IPS-11a (cell line): ENCODE data around the gene MED13L.

Experiments used
- H3K4me3 ChIP-seq: one replicate; pipeline ENCODE4 v1.5.1; 2013; ENCODE audit warnings: low read depth, low read length, control low read depth

MED13L gene

DNA sequence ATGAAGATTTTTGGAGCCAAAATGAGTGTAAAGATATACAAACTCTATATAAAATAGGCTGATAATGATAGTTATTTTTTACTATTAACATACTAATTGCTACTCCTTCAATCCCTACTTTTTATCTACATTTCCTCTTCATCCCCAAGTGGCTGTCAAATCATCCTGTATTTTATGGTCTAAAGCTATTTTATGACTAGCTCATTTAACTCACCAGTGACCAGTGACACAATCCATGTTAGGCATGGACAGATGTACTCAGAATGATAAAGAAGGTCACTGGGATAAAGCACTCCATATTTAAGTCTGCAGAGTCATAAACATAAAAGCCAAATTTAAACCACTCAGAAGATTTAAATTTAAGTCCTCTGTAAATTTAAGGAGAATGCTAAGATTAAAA is 183.0 kb downstream of the MED13L start:
- H3K4me3 ChIP-seq: no peak overlapping the region

DNA sequence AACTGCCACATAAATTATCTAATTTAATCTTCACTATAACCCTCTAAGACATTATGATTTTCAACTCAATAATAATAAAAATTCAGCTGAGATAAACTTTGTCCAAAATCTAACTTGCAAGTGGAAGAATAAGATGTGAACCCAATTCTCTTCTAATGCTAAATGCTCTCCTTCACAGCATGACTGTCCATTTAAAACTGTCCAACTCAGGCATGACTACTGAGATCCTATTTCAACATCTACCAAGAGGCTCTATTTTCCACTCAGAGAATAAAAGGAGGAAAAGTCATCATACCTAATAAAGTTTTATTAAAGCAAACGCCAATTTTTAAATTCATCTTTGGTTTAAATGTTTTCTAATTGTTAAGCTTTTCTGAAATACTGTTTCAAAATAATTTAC is 183.6 kb downstream of the MED13L start:
- no peak overlapping the region for H3K4me3 ChIP-seq

DNA sequence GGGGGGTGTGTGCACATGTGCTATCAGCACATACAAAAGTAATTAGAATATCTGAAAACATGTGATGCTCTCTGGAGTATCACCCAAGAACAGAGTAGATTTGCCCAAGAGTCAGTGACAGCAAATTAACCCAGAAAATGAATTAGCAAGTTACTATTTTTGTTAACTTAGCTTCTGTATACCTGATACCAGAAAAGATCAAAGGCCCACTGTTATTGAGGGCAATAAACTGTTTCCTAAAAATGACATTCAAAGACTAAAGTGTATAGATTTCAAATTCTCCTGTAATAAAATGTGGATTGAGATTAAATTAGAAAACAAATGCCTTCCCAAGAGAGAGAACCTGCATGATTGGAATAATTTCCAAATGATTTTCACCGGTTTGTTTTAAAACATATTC is 184.7 kb downstream of the MED13L start:
- no peak overlapping the region for H3K4me3 ChIP-seq

DNA sequence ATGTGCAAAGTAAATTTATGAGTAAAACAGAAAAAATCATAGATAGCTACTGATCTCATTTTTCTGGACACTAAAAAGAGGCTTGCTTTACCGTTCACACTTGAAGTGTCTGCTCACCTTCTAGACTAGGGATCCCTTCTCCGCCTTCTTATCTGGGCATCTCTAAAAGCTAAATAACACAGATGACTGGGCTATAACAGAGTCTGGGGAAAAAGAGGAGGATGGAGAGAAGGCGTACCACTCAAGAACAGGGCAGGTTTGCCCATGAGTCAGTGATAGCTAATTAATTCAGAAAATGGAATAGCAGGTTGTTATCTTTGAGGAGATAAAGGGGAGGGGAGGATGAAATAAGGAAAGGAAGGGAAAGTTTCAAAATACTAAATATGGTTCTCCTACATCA is 185.3 kb downstream of the MED13L start:
- no peak overlapping the region for H3K4me3 ChIP-seq

DNA sequence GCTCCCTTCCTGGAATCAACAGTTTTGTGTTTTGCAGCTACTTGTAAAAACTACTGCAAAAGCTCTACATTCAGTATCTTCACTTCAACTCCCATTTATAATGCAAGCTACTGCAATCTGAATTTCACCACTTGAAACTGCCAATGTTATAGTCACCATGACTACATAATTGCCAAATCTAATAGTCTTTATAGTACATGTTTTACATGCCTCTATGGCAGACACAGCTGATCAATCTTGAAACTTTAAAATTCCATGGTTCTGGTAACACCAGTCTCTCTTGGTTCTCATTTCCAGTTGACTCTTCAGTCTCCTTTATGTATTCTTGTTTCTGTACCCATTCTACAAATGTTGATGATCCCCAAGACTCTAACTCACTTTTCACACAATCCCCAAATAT is 185.9 kb downstream of the MED13L start:
- H3K4me3 ChIP-seq: no peak overlapping the region

DNA sequence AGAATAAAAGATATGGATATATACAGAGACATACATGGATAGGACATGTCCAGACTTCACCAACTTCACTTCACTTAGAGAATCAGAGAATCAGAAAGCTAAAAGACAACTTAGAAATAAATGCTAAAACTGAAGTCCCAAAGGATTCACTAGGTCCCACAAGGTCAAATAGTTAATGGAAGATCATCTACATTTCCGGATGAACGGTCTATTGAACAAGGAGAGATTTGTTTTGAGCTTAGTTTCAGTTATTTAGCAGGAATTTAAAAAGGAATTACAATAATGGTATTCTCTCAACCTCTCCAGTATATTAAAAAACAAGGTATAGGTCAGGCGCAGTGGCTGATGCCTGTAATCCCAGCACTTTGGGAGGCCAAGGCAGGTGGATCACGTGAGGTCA is 187.0 kb downstream of the MED13L start:
- no peak overlapping the region for H3K4me3 ChIP-seq

DNA sequence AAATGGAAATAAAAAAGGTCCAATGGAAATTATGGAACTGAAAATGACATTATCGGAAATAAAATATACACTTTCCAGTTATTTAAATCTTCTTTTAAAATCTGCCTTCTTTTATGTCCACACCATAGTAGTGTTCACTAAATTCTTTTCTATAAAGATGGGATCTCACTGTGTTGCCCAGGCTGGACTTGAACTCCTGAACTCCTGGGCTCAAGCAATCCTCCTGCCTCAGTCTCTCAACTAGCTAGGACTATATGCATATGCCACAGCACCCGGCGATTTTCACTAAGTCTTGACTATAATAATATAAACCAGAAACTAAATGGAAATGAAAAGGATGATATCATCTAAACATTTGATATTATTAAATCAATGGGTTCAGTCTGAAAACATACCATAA is 188.4 kb downstream of the MED13L start:
- H3K4me3 ChIP-seq: no peak overlapping the region

DNA sequence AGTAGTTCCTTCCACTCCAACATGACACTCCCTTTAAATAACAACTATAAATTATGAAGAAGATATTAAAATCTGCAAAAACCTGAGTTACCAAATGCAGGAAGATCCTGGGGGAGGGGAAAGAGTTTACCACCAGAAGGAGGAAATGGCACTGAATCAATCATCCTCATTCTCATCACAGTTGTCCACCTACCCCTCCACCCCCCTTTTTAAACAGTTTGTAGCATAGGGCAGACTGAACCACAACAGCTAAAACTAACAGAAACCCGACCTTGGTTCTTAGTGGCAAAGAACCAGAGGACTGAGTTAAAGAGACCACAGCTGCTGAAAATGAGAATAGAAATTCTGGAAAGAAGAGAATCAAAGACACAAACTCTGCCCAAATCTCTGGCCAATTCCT is 189.5 kb downstream of the MED13L start:
- no peak overlapping the region for H3K4me3 ChIP-seq

DNA sequence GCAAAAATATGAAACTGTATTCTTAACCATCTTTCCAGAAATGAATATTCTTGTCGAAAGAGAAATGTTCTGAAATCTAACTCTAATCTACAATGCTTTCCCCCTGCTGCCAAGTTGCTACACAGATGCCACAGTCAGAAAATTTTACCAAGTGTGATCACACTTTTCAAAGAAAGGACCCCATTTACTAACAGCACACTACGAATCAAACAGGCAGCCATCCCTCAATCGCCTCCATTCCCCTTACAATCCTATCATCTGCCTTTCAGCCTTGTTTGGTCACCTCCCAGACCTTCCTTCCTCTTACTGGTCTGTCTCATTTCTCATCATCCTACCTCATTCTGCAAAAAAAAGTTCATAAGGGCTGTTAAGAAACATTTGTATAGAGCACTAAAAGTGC is 190.1 kb downstream of the MED13L start:
- H3K4me3 ChIP-seq: no peak overlapping the region

DNA sequence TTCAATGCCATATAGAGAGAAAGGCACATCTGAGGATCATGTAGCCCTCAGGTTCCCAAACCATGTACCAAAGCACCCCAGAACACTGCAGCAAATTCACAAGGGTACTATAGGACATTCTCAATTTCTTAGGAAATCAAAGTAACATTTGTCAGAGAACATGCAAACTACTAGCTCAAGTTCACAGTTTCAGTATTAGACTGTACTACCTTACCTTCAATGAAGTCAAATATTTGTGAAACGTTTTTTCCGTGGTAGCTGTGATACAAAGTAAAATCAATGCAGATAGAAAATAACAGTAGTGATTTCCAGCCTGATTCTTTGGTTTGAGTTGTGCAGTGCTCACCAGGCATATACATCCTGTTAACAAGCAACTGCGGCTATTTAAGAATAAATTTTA is 197.1 kb downstream of the MED13L start:
- no peak overlapping the region for H3K4me3 ChIP-seq

DNA sequence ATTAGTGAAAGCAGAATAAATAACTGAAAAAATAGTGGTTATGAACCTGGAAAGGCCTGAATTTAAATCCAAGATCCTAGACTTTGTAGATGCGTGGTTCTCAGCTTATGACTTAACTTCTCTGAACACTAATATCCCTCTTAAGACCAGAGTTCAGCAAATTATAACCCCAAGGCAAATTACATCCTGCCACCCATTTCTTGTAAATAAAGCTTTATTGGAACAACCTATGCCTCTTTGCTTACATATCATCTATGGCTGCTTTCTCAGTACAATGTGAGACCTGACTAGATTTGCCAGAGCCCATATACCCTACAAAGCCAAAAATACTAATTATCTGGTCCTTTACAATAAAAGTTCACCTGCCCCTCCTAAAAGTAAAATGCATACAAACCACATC is 199.1 kb downstream of the MED13L start:
- H3K4me3 ChIP-seq: no peak overlapping the region

DNA sequence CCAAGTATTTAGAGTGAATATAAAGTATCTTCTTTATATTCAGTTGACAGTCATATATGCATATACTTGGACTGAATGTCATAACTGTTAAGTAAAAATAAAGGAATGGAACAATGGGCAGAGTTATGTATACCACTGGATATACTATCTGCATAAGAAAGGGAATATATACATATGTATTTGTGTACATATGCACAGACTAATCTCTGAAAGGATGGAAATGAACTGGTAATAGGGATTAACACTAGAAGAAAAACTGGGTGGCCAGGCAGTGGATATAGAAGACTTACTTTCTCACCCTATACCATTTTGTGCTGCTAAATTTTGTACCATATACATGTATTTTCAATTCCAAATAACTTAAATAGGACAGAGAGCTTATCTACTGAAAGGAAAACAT is 200.1 kb downstream of the MED13L start:
- H3K4me3 ChIP-seq: no peak overlapping the region

DNA sequence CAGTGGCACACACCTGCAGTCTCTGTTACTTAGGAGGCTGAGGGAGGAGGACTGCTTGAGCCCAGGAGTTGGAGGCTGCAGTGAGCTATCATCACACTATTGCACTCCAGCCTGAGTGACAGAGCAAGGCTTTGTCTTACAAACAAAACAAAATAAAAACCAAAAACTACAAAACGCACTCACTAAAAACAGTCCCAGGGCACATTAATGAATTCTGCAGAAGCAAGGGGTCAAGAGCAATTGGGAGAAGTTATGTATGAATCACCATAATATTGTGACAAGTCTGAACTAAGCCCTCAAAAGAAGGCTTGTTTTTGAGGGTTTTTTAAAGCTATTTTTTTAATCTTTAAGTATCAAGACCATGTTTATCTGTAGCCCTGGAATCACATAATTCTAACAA is 201.1 kb downstream of the MED13L start:
- H3K4me3 ChIP-seq: no peak overlapping the region

DNA sequence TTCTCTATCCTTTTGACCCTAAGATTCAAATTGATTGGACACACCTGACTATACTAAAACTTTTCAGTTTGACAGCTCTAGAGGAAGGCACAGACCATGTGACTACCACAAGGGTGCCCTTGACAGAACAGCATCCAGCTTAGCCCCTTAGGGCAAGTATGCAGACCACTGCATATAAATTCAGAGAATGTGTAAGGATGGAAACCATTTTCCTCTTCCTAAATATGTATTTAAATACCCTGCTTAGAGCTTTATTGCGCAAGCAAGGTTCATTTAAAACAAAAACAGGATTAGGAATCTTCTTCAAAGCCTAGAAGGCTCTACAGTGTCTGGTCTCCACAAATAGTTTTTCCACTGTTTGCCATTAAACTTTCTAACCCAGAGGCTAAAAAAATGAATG is 202.8 kb downstream of the MED13L start:
- H3K4me3 ChIP-seq: no peak overlapping the region

DNA sequence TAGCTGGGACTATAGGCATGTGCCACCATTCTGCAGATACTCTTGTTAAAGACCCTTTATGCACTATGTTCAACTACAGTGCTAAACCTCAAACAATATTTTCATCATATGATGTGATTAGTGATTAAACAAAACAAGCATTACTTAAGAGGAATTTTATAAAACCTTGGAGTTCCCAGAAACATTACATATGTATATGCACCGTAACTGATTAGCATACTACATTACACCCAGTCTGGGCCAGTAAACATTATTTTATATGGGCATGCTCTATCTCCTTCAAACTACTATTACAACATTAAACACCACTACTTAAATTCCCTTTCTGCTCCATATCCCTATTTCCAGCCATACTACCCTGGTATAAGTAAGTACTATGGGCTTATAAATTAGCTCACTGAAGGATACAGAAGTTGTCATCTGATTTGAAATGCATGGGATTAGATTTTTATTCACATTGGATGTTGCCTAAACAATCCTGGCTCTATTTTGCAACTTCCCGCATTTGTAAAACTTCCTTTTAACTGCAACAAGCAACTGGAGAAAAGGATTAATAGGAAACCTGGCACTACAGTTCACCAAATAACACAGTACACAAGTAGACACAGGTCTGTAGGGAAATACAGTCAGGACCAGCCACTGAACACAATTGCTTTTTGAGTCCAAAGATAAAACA is 205.8 kb downstream of the MED13L start:
- no peak overlapping the region for H3K4me3 ChIP-seq

DNA sequence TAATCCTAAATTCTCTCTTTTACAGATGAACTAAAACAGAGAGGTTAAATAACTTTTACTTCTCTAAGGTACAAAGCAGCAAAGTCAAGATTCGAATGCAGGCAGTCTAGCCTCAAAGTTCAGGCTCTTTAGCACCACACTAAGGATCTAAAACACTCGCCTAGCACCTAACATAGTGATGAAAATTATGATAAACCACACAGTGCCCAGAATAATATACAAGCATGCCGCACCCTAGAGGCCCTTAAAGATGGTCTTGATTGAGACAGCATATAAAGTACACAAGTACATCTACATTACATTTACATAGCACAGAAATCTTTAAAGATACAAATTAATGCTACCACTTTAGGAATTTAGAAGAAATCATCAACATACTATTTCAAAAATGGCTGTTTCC is 207.0 kb downstream of the MED13L start:
- no peak overlapping the region for H3K4me3 ChIP-seq

DNA sequence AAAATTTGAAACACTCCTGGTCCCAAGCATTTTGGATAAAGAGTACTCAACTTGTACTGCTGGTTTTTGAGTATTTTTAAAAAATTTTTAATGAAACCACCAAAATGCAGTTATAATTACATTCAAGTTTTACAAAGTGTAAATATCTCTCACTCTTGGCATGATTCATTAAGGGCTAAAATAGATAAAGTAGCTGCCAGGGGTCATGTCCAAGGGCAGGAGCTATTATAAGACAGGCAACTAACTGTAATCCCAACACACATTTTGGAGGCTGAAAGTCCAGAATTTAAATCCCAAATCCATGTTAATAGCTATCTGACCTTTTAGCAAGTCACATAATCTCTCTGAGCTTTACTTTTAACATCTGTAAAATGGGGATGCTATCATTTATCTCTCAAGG is 207.6 kb downstream of the MED13L start:
- no peak overlapping the region for H3K4me3 ChIP-seq

DNA sequence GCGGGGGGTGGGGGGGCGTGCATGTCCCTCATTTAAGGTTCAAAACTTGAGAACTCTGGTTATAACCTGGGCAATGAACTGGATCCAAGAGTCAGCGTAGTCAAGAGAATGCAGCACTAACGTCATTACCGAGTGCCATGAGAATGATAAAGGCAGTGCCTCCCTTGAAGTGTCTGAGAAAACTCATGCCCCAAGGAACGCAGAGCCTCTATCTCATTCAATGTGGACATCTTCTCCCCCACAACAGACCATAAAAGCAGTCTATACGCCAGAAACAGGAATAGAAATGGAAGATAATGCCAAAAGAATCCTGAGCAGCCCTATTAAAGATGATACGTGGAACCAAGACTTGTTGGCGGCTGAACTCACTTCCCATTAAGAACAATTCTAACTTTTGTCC is 208.6 kb downstream of the MED13L start:
- no peak overlapping the region for H3K4me3 ChIP-seq

DNA sequence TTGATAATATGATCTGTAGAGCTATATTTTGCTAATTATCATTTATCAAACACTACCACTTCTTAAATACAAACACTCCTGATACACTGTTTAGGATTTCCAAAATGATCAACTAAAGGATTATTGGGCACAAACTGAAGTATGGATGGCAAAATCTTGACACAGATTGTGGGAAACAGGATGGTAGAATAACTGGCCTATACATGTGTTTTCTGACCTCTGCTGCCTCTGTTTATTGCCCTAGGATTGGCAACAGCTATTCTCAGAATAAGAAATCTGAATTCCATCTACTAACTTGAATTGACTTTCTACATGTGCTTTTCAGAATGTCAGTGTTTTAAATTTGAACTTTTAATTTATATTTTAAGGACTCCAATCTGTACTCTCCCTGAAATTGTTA is 209.1 kb downstream of the MED13L start:
- H3K4me3 ChIP-seq: no peak overlapping the region

DNA sequence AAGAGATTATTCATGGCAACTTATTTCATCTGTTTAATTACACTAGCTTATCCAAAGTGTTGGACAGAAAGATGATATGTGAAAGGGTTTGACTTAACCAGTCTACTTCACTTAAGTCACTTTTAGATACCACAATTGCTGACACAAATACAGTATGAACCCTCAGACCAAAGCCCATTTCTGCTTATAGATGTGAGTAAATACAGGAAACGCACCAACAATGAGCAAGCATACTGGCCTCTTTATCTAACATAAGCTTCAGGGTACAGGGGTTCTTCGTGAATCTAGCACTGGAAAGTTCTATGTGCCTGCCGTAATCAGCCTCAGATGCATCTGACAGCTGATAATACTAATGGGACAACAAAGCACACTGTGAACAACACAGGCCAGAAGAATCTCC is 209.6 kb downstream of the MED13L start:
- H3K4me3 ChIP-seq: no peak overlapping the region

DNA sequence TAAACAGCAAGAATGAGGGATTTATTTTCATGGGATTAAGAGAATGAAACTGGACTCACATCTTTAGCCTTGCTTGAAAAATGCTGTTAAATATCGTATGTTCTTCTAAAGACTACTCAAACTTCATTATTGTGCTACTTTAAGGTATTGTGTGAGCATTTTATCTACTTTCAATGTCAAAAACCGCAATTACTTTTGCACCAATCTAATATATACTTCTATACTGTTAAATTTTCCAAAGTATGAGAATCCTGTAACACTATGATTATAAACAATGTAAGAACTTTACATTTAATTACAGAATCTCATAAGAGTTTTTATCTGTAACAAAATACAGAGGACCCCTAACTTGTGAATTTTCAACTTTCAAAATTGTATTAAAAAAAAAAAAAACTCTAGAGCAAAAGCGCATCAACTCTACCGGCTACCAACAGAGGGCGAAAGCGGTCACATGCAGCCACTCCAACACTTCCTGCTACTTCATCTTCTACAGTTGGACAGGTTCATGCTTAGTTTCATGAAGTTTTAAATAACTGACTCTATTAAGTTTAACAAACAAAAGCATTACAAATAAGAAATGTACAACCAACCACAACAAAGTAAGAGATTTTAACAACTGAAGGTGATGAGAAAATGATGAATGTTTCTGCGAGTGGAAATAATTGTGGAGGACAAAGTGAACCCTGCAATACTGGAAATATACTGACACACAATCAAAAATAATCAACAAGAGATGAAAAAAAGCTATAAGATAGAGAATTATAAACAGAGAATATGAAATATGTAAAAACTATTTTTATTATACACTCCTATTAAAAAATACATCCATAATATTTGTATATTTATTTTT is 210.9 kb downstream of the MED13L start:
- no peak overlapping the region for H3K4me3 ChIP-seq

DNA sequence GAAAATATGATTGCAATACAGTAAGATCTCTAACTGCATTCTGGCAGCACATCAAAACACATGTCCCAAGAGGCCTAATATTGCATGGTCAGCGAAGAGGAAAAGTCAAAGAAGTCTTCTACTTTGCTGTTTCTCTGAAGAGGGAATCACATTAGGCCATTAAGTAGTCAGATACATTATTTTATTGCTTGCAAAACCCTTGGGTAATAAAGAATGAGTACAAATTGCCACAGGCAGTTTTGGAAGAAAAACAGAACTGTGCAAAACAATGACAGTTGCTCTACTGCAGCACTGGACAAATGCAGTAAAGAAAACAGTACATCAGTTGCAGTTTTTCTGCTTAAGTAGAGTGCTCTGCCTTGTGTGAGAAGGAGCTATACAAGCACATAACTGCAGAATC is 211.9 kb downstream of the MED13L start:
- no peak overlapping the region for H3K4me3 ChIP-seq

DNA sequence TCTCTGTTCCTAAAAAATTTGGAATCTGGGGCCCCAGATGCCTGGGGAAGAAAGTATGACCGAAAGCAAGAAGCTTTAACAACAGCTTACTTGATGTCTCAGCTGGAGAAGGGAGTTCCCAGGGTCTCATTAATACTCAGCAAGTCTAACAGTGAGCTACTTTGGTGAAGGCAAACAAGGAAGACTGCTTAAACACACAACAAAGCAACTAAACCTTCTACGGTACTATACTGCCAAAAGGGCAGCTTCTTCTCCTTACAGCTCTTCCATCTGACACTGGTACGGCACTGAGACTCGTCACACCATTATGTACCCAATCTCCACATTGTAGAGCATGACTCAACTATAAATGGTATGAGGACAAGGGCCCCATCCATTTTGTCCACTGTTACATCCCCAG is 213.0 kb downstream of the MED13L start:
- H3K4me3 ChIP-seq: no peak overlapping the region
